ENCODE results near the gene ALPK1.

GRCh38 chr4:112311516-112311915 lies 14.3 kb downstream of the ALPK1 start:
- TF ChIP-seq CTCF (IDR thresholded peaks at IDR 0.05; ENCODE audit: poor library complexity, severe bottlenecking) (no peak), SMC3 (conservative IDR thresholded peaks at IDR 0.05; ENCODE audit: poor library complexity) (no peak), RAD21 (conservative IDR thresholded peaks at IDR 0.05) (no peak), EZH2 (IDR thresholded peaks at IDR 0.05; ENCODE audit: borderline replicate concordance, insufficient read depth, low read length, poor library complexity, severe bottlenecking) (no peak), REST (IDR thresholded peaks at IDR 0.05; ENCODE audit: borderline replicate concordance) (no peak)

All from neural cell (in vitro differentiated cells).